Gastroesophageal sphincter (tissue), 4 donors: ENCODE results near the gene RFNG. TPM values are rescaled to one million over a fixed set of nuclear protein-coding genes. Genes with fewer than 3 reads are reported as not detected.

Experiments used
- ATAC-seq: fragments of 150-250 bp; one replicate; pipeline ENCODE4 v1.9.1; 2016; ENCODE audit warnings: mild to moderate bottlenecking, moderate library complexity
- H3K27ac ChIP-seq, 4 donors: fragments of 200-600 bp; sonication (generic) in 3 of 4; 1 replicate in 3 of 4; 2 replicates in 1 of 4; pipeline ENCODE4 v1.5.1; 2016 to 2019
- H3K27me3 ChIP-seq: fragments of 200-600 bp; sonication (generic); one replicate; pipeline ENCODE4 v1.5.1; 2019
- H3K36me3 ChIP-seq, 2 donors: fragments of 200-600 bp; sonication (generic); one replicate each; pipeline ENCODE4 v1.5.1; 2019; ENCODE audit warnings: control low read depth in 1 of 2
- H3K4me1 ChIP-seq, 3 donors: fragments of 200-600 bp; sonication (generic); 1 replicate in 2 of 3; 2 replicates in 1 of 3; pipeline ENCODE4 v1.5.1; 2016 to 2019; ENCODE audit warnings: control low read depth in 2 of 3
- H3K4me3 ChIP-seq, 2 donors: fragments of 200-600 bp; sonication (generic); one replicate each; pipeline ENCODE4 v1.5.1; 2019; ENCODE audit warnings: mild to moderate bottlenecking in 1 of 2, moderate library complexity in 1 of 2
- H3K9me3 ChIP-seq, 3 donors: fragments of 200-600 bp; sonication (generic); one replicate each; pipeline ENCODE4 v1.5.1; 2017 to 2019; ENCODE audit warnings: control low read depth in 2 of 3
- EP300 ChIP-seq: sonication (generic); formaldehyde crosslinking; IDR thresholded peaks from one replicate; pipeline ENCODE4 v1.6.1; 2017; ENCODE audit warnings: antibody characterized with exemption, mild to moderate bottlenecking
- POLR2A ChIP-seq, 2 donors: fragments of 450-650 bp; IDR thresholded peaks; one replicate each; pipeline ENCODE4 v1.6.1; 2017; ENCODE audit warnings: antibody characterized with exemption in 2 of 2, mild to moderate bottlenecking in 2 of 2, moderate library complexity in 1 of 2
- POLR2AphosphoS5 ChIP-seq: sonication (generic); formaldehyde crosslinking; IDR thresholded peaks from one replicate; pipeline ENCODE4 v1.6.1; 2017; ENCODE audit warnings: antibody characterized with exemption
- WGBS, 2 donors: methylation state at CpG; one replicate each; pipeline ENCODE4 v1.1.5; 2018; ENCODE audit warnings: low coverage in 1 of 2; 5-methylcytosine and 5-hydroxymethylcytosine counted together
- total RNA-seq, 4 donors: library from RNA; depleted of rRNA; stranded (reverse); fragments of >200 nt; gene quantifications; one replicate each; pipeline ENCODE4 v1.1.0, GENCODE V29; 2016
- TF ChIP-seq, protein P1 (sequence below), 4 experiments: fragments of 200-600 bp in 2 of 4; fragments of 450-650 bp in 2 of 4; sonication (generic) in 1 of 4; IDR thresholded peaks; one replicate each; pipeline ENCODE4 v1.5.1; 2017 to 2019; ENCODE audit warnings: antibody characterized with exemption in 4 of 4, mild to moderate bottlenecking in 2 of 4, moderate library complexity in 2 of 4

Gene RFNG
- total RNA-seq, 4 donors from 2014 or later = 28.8 to 48.2 (median 34.3) TPM

DNA sequence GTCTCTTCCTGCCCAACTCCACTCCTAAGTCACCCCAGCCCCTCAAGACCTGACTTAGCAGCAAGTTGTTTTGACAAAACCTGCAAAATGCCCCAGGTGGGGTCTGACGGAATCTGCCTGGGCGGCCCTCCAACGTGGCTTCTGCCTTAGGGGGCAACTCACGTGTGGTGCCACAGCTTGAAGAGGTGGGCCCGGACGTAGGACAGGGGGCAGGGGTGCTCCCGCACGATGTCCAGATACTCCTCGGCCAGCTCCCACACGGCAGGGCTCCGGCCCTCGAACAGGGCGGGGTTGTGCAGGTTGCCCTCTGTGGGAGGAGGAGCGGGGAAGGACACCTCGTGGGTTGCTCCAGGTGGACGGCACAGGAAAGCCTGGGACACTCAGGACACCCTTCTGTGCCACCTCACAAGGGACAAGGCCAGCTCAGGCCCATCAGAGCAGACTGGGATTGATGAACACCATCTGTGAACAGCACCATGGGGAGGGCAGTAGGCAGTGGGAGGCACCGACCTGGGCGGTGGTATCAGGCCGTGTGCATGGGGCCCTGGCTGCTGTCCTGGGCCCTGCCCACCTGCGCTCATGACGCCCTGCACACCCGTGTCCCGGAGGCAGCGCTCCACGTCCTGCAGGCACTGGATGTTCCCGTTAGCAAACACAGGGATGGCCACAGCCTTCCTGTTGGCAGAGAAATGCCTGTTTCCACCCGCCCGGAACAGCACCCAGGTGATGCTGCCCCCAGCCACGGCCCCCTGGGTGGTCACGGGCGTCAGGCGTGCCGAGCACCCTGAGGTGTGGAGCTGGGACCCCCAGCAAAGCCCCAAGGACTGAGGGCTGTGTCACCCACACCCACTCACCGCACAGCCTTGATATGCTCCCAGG lies 9.7 kb upstream of the RFNG start:
- WGBS, 2 donors = no CpG with 5 or more reads among the region's 34 CpGs
- H3K36me3 ChIP-seq = peaks cover 0 to 81% of the 10 kb centered on the region in 2 donors
- TF ChIP-seq EP300 = no peak
- TF ChIP-seq POLR2A (IDR thresholded peaks at IDR 0.05) = no peak
- TF ChIP-seq, protein P1, sequence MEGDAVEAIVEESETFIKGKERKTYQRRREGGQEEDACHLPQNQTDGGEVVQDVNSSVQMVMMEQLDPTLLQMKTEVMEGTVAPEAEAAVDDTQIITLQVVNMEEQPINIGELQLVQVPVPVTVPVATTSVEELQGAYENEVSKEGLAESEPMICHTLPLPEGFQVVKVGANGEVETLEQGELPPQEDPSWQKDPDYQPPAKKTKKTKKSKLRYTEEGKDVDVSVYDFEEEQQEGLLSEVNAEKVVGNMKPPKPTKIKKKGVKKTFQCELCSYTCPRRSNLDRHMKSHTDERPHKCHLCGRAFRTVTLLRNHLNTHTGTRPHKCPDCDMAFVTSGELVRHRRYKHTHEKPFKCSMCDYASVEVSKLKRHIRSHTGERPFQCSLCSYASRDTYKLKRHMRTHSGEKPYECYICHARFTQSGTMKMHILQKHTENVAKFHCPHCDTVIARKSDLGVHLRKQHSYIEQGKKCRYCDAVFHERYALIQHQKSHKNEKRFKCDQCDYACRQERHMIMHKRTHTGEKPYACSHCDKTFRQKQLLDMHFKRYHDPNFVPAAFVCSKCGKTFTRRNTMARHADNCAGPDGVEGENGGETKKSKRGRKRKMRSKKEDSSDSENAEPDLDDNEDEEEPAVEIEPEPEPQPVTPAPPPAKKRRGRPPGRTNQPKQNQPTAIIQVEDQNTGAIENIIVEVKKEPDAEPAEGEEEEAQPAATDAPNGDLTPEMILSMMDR (IDR thresholded peaks at IDR 0.05) = no peak
- TF ChIP-seq POLR2AphosphoS5 = no peak
- ATAC-seq = no peak
- no peak overlapping the region for H3K27ac ChIP-seq
- no peaks in the 10 kb centered on the region for H3K9me3 ChIP-seq
- no peak overlapping the region for H3K4me3 ChIP-seq
- no peaks in the 10 kb centered on the region for H3K27me3 ChIP-seq
- peaks cover 0 to 24% (median 17%) of the 10 kb centered on the region in 3 donors for H3K4me1 ChIP-seq

DNA sequence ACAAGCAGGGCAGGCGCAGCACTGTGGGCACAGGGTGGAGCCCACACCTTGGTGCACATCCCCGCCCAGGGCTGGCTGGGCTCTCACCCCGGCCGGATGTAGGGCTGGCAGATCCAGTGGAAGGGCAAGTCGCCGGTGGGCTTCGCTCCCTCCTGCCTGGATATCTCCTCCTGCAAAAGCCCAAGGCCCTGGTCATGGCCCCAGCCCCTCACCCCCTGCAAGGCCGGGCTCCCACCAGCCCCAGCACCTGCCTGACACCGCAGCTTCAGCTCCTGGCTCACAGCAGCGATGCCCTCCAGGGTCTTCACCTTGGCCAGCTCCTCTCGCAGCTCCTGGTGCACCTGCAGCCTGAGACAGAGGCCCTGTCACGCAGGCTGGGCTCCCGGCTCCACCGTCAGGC lies 9.0 kb upstream of the RFNG start:
- Histone ChIP-seq H3K36me3 (peaks cover 0 to 87% of the 10 kb centered on the region in 2 donors), H3K9me3 (no peaks in the 10 kb centered on the region), H3K4me3 (no peak overlapping the region), H3K27me3 (no peaks in the 10 kb centered on the region), H3K27ac (no peak overlapping the region), H3K4me1 (peaks cover 0 to 19% (median 13%) of the 10 kb centered on the region in 3 donors)
- no CpG with 5 or more reads among the region's 14 CpGs for WGBS, 2 donors
- no peak for ATAC-seq
- TF ChIP-seq EP300 (no peak), POLR2A (IDR thresholded peaks at IDR 0.05) (no peak), POLR2AphosphoS5 (no peak)
- TF ChIP-seq, protein P1 (IDR thresholded peaks at IDR 0.05) = no peak

DNA sequence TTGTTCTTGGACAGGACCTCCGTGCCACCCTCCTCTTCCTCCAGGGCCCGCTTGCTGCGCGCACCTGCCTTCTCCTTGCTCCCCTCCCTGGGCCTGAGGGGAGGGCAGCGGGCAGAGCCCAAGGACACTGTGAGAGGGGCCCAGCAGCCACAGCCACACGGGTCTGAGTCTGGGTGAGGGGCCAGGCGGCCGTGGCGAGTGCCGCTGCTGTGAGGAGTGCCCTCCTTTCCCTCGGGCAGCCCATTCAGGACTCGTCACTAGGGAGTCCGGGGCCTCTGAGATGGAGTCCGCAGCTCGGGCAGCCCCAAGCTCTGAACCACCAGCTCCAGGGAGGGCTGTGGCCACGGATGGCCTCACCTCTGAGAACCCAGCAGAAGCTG lies 8.4 kb upstream of the RFNG start:
- H3K36me3 ChIP-seq = peaks cover 0 to 94% of the 10 kb centered on the region in 2 donors
- WGBS, 2 donors = no CpG with 5 or more reads among the region's 16 CpGs
- no peak overlapping the region for H3K27ac ChIP-seq
- peaks cover 0 to 24% (median 13%) of the 10 kb centered on the region in 3 donors for H3K4me1 ChIP-seq
- no peaks in the 10 kb centered on the region for H3K9me3 ChIP-seq
- H3K27me3 ChIP-seq = no peaks in the 10 kb centered on the region
- no peak for ATAC-seq
- no peak overlapping the region for H3K4me3 ChIP-seq
- no peak for TF ChIP-seq POLR2AphosphoS5

DNA sequence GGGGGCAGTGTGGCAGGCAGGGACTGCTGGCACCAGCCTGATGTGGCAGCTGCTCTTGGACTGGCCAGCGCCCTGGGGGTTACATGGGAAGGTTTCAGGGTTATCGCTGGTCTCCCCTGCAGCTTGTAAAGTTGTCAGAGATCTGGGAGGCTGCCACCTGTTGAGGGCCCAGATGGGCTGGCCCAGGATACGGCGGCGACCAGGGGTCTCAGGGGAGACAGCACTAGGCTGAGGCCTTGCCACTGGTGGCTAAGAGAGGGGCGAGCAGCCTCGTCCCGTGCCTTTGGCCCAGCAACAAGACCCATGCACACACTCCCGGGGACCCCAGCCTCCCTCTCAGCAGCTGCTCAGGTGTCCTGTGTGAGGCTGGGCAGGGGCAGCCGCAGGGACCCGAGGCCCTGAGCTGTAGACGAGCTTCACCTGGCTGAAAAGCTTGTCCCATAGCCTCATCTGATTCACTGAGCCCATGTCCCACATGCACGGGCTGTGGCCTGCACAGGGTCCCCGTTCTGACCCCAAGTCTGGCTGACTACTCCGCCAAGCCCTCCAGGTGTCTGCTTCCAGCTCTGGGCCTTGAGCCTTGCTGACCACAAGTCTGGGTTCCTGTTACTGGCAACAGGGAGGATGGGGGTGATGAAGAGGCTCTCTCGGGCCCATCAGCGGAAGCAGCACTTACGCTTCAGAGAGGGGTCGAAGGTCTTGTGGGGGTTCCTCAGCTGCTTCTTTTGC lies 7.8 kb upstream of the RFNG start:
- peaks cover 0 to 99% of the 10 kb centered on the region in 2 donors for H3K36me3 ChIP-seq
- no peak for ATAC-seq
- WGBS, 2 donors = no CpG with 5 or more reads among the region's 19 CpGs

DNA sequence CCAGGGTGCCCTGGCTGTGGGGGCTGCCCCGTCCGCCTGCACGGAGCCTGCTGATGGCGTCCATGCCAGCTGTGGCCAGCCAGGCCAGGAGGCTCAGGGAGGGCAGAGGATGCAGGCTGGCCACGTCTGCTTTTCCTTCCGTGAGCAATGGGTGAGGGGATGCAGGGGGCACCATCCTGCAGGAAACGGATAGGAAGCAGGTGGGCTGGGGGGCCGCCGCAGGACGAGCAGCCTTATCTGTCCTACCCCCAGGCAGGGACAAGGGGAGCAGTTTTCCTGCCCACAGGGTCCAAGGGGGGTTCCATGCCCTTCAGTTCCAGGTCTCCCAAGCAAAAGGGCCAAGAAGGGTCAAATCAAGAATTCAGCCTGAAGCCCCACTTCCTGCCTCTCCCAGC lies 7.2 kb upstream of the RFNG start:
- H3K27ac ChIP-seq = no peak overlapping the region
- no peaks in the 10 kb centered on the region for H3K27me3 ChIP-seq
- H3K36me3 ChIP-seq = peaks cover 0 to 100% of the 10 kb centered on the region in 2 donors
- no peak overlapping the region for H3K4me3 ChIP-seq
- peaks cover 0 to 20% (median 1%) of the 10 kb centered on the region in 3 donors for H3K4me1 ChIP-seq
- WGBS, 2 donors = no CpG with 5 or more reads among the region's 10 CpGs
- TF ChIP-seq, protein P1 (IDR thresholded peaks at IDR 0.05) = no peak
- TF ChIP-seq POLR2AphosphoS5 (no peak), POLR2A (IDR thresholded peaks at IDR 0.05) (no peak), EP300 (no peak)
- H3K9me3 ChIP-seq = no peaks in the 10 kb centered on the region
- no peak for ATAC-seq

More for the DNA sequence above, 7.8 kb upstream of the RFNG start:
- H3K27ac ChIP-seq = no peak overlapping the region
- peaks cover 0 to 20% (median 7%) of the 10 kb centered on the region in 3 donors for H3K4me1 ChIP-seq
- no peaks in the 10 kb centered on the region for H3K9me3 ChIP-seq
- TF ChIP-seq POLR2A (IDR thresholded peaks at IDR 0.05) = no peak
- TF ChIP-seq, protein P1 (IDR thresholded peaks at IDR 0.05) = no peak
- TF ChIP-seq EP300 = no peak
- TF ChIP-seq POLR2AphosphoS5 = no peak
- H3K4me3 ChIP-seq = no peak overlapping the region
- H3K27me3 ChIP-seq = no peaks in the 10 kb centered on the region
